IPS-11a (cell line): Measurements from ENCODE around the gene MAP3K12.
"Not testable (repeated sequence)": the region's sequence is repeated elsewhere in the genome, so short reads cannot be mapped to it uniquely, and the experiment has no call there.

Source experiments
- H3K4me3 ChIP-seq: one replicate; pipeline ENCODE4 v1.5.1; 2013; ENCODE audit warnings: low read depth, low read length, control low read depth

Gene MAP3K12

GRCh38 chr12:53492830-53493609 lies 6.2 kb downstream of the MAP3K12 start:
- H3K4me3 ChIP-seq, result peak overlapping the region; percentile 55

- H3K4me3 ChIP-seq, result peak overlapping the region; percentile 28
These were observed 7.1 kb downstream of the MAP3K12 start for GRCh38 chr12:53492188-53492587.

DNA sequence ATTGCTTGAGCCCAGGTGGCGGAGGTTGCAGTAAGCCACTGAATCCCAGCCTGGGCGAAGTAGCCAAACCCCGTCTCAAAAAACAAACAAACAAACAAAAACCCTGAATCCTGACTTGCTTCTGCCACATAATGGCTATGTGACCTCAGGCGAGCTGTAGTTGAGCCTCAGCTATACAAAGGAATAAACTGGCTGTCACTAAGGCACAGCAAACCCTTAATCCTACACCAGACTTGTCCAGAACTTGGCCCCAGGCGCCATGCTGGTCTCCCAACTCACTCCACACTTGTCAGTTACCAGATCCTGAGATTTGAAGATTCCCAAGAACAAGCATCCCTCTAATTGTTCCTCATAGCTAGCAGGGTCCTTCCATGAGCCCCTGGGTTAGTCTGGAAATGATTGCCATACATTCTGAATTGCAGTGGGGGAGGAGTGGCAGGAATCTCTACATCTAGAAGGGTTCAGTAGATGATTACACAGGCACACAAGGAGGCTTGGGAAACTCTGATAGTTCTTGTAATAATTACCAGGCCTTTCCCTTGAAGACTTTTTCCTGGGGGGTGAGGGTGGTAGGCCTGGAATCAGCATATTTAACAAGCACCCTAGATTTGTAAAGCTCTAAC lies 9.9 kb downstream of the MAP3K12 start:
- no peak overlapping the region for H3K4me3 ChIP-seq

DNA sequence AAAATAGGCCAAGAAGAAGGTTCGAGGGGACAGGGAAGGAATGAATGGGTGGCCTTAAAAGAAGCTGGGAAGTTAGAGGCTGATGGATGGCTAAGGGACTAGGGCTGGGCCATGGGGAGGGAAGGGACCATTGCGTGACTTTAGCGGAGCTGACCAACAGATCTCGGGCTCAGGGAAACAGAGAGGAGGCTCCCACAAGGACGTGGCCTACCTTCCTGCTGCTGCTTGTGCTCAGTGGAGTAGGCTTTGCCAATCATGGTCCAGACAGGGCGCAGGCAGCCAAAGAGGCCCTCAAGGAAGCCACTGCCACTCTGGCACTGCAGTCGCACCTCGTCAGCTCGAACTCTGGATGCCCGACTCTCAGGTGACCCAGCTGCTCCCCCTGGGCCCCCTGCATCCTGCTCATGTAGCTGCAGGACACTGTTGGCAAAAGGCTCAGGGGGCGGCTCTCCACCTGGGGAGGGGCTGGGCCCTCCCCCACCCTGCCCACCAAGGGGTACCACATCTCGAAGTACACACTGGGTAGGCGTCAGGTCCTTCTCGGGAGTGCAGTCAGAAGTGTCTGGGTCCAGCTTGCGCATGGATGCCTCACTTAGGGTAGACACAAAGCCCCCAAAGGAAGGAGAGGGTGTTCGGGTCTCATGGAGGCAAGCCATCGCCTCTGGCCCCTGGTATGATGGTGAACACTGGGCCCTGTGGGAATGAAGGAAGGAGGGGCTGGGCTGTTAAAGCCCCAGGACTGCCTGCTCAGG lies 12.3 kb downstream of the MAP3K12 start:
- no peak overlapping the region for H3K4me3 ChIP-seq

DNA sequence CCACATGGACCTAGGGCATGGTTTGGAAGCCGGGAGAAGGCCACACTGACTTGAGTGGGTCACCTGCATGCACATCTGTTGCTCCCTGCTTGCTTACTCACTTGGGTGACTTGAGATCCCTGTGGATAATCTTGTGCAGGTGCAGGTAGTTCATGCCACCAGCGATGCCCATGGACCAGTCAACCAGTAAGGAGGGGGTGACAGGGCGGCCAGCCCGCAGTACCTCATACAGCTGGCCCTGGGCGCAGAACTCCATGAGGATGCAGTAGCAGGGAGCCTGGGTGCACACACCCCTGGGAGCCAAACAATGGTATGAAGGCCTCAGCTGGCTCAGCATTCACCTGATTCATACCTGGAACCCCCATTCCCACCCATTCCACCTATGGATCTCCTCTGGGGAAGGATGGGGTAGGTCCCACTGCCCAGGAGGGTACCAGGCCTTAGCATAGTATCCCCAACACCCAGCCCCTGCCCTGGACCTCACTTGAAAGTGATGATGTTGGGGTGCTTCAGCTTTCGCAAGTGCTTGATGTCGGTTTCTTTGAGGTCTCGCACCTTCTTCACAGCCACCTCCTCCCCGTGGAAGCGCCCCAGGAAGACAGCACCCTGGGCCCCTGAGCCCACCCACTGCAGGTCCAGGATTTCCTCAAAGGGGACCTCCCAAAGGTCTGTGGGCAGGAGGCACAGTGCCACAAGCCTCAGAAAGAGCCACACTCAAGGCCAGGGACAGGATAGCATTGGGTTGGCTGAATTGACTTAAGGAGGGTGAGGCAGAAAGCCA lies 13.1 kb downstream of the MAP3K12 start:
- no peak overlapping the region for H3K4me3 ChIP-seq

DNA sequence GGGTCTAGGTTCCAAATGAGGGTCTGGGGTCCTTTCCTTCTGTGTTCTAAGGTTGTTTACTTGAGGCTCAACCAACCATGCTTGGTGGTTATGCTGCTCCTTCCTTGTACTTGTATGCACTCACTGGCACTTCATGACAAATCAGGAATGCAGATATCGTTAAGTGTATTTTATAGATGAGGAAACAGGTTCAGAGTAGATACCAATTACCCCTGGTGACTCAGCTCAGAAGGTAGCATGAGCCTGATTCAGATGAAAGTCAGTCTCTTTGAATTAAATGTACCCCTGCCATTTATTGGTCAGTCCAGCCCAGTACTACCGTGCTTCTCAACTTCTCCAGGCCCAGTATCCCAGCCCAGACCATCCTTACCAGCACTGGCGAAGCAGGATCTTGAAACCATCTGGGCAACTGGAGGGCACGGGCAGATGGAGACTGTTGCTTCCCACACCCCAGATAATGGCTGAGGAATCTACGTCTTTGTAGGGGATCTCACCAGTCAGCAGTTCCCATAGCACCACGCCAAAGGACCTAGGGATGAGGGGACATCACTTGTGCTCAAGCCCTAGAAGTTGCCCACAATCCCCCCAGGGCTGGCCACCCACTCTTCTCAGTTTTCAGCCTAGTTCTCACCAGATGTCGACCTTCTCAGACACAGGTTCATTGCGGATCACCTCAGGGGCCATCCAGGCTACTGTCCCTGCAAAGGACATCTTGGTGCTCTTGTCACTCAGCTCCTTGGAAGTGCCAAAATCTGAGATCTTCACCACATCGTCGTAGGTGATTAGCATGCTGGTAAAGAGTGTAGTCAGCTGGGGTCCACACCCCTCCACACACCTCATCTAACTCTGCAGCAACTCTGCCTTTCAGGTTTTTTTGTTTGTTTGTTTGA lies 14.3 kb downstream of the MAP3K12 start:
- H3K4me3 ChIP-seq, result no peak overlapping the region

- no peak overlapping the region for H3K4me3 ChIP-seq
These were observed 15.3 kb downstream of the MAP3K12 start for GRCh38 chr12:53483979-53484377.

DNA sequence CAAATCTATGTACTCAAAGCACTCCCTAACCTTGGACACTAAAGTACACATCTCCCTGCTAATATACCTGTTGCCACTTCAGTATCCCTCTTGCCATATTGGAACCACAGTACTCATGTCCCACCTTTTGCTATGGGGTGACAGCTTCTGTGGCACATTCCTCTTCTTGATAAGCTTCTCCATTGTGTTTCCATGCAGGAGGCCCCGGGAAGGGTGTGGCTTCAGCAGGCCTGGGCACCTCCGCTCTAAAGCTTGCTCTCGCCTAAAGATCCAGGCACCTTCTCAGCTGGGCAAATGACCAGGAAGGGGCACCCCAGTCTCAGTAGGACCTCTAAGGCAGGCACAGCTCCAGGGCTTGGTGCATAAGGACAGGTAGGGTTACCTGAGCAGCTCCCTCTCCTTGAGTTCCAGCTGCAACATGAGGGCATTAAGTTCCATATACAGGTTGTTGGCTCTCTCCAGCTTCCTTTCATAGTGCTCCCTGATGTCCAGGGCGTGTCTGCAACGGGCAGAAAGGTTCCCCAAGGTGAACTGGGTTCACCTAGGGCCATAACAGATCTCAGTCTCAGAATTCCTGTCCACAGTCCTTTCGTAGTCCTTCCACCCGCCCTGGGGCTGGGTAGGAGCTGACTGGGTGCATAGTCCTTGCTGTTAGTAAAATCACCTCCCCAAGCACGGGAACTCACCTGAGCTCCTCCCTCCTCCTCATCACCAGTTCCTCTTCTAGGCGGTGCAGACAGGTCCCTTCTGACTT lies 15.9 kb downstream of the MAP3K12 start:
- no peak overlapping the region for H3K4me3 ChIP-seq

DNA sequence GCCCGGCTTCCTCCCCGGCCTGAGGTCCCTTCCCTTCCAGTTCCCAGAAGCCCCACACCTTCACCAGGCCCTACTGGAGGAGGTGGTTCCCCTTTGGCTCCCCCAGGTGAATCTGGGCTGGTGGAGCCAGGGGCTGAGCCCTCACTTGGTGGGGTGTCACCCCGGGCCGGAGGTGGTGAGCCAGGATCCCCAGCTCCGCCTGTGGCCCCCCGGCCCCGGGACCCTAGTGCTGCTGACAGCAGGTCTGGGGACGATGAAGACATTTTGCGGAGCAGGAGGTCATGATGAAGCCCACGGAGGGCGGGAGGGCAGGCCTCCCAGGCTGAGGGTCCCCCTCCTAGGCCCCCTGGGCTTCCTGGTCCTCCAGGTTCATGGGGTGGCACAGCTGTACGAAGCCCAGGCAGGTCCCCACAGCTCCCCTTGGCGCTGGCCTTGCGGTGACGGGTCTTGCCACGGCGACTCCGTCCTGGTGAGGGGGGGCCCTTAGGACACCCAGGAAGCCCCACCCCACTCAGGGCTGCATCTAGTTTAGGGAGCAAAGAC lies 16.6 kb downstream of the MAP3K12 start:
- H3K4me3 ChIP-seq, result no peak overlapping the region

DNA sequence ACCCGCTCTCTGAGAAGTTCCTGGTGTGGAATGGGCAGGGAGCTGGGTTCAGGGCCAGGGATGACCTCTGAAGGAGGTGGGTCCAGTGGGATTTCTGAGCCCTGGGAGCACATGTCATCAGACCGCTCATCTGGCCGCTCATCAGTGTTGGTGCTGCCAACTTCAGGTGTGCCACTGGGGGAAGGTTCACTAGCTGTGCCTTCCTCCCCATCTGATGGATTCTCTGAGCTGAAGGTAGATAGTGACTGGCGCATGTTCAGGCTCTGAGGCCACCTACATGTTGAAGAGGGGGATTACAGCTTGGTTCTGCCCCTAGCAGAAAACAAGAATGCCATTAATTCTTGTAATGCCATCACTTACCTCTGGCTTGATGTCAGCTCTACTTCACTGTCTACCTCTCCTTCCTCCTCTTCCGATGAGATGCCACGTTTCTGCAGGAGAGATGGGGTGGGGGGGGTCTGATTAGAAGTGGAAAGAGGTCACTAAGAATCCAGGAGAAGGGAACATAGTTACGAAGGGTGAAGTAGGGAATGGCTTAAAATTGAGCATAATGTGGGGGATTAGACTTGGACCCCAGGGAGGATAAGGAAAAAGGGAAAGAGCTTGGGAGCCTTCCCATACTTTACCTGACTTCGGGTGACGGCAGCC lies 17.2 kb downstream of the MAP3K12 start:
- no peak overlapping the region for H3K4me3 ChIP-seq

GRCh38 chr12:53481458-53481857 lies 17.8 kb downstream of the MAP3K12 start:
- not testable (repeated sequence) for H3K4me3 ChIP-seq

DNA sequence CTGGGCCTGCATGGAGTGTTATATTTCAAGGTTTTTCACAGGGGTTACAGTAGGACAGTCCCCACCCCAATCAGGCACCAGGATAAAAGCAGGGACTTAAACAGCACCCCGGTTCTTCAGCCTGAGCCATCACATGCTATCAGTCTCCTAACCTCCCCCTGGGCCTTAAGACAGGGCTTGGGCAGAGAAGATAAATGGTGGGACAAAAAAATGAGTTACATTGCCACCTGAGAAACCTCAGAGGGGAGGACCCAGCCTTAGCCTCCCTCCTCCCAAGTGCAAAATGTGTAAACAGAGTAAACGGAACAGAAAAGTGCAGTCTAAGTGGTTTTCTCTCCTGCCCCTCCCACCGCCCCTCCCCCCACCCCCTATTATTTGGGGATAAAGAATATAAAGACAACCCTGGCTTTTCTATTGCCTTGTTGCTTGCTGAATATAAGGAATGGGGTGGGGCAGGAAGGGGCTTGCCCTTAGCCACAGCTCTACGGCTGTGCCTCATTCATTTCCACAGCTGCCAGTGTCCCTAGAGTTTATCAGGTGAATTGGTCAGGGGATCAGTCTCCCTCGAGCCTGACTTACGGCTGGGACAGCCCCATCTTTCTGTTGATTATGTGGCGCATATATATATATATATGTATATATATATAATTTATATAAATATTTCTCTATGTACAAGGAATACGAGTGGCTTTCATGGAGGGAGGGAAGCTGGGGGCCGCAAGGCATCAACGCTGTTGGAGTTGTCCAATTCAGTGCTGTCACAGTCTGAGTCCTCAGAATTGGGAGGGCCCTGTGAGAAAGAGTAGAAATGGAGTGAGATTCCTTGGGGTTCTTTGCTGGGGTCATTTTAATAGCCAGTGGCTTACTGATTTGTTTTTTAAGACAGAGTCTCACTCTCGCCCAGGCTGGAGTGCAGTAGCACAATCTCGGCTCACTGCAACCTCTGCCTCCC lies 18.5 kb downstream of the MAP3K12 start:
- H3K4me3 ChIP-seq, result no peak overlapping the region

- no peak overlapping the region for H3K4me3 ChIP-seq
These were observed 19.9 kb downstream of the MAP3K12 start for GRCh38 chr12:53479331-53479730.

- H3K4me3 ChIP-seq, result no peak overlapping the region
These were observed 20.4 kb downstream of the MAP3K12 start for GRCh38 chr12:53478865-53479264.

DNA sequence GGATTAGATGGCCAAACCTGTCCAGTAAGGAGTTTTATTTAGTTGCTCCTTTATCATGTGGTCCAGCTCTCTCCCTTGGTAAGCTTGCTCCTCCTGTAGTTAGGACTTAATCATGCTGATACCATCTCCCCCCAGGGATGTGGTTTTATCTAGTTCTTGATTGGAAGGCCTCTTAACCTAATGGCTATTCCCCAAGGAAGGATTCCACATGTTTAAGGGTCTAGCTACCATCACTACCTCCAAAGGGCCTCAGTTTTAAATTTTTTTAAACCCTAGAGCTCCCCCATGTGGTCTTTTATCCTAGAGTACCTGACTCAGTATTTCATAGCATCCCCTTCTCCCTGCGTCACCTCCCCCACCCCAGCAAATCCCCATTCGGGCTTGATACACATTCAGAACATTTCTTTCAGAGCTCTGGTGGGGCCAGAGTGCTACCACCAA lies 22.5 kb downstream of the MAP3K12 start:
- H3K4me3 ChIP-seq, result no peak overlapping the region

DNA sequence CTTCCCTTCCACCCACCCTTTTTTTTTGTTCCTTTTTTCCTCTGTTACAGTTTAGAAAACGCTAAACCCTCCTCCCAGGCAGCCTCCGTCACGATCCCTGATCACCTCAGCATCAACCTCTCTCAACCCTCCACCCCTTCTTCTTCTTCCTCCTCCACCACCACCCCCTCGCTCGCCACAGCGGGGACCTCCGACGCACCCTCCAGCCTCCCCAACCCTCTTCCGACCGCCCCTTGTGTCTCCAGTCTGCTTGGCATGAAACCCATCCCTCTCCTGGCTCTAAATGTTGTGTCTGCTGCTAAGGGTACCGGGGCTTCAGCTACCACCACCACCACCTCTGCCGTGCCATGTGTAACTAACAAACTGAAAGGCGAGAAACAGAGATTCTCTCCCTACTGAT lies 24.4 kb downstream of the MAP3K12 start:
- H3K4me3 ChIP-seq, result no peak overlapping the region

- H3K4me3 ChIP-seq, result no peak overlapping the region
These were observed 25.2 kb downstream of the MAP3K12 start for GRCh38 chr12:53474077-53474476.
